ENCODE results near the gene LRGUK.

The LRGUK gene

DNA sequence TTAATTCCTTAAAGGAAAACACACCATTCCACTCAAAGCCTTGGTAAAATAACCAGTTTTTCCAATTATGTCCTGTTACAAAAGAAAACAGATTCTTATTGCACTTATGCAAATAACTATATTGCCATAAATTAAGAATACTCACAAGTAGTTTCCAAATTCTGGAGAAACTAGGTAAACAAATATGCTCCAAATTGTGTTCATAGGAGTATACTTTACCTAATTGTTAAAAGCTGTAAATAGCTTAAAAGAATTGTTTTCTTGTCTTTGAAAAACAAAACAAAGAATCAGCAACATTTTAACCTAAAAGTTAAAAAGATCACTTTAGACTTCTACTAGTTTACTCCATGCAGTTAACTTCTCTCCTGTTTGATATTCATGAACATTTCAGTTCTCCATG lies 38.9 kb upstream of the LRGUK start:
- no peak overlapping the region for H3K4me3 ChIP-seq (ENCODE audit: low read depth, low read length)
- H3K36me3 ChIP-seq (ENCODE audit: control insufficient read depth, insufficient read depth, low read length), result no peaks in the 10 kb centered on the region
- H3K27ac ChIP-seq, result no peak overlapping the region
- no peaks in the 10 kb centered on the region for H3K27me3 ChIP-seq (ENCODE audit: control insufficient read depth, insufficient read depth, low read length)
- TF ChIP-seq, protein P1, sequence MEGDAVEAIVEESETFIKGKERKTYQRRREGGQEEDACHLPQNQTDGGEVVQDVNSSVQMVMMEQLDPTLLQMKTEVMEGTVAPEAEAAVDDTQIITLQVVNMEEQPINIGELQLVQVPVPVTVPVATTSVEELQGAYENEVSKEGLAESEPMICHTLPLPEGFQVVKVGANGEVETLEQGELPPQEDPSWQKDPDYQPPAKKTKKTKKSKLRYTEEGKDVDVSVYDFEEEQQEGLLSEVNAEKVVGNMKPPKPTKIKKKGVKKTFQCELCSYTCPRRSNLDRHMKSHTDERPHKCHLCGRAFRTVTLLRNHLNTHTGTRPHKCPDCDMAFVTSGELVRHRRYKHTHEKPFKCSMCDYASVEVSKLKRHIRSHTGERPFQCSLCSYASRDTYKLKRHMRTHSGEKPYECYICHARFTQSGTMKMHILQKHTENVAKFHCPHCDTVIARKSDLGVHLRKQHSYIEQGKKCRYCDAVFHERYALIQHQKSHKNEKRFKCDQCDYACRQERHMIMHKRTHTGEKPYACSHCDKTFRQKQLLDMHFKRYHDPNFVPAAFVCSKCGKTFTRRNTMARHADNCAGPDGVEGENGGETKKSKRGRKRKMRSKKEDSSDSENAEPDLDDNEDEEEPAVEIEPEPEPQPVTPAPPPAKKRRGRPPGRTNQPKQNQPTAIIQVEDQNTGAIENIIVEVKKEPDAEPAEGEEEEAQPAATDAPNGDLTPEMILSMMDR (IDR thresholded peaks at IDR 0.05), result no peak
- no peak overlapping the region for H3K4me2 ChIP-seq (ENCODE audit: low read length)
- no peak overlapping the region for H2AFZ ChIP-seq
- H3K9me3 ChIP-seq (ENCODE audit: control insufficient read depth, low read length), result no peaks in the 10 kb centered on the region
- H3K4me1 ChIP-seq, result no peaks in the 10 kb centered on the region
- no peak overlapping the region for H3K9ac ChIP-seq
- no peaks in the 10 kb centered on the region for H3K79me2 ChIP-seq

DNA sequence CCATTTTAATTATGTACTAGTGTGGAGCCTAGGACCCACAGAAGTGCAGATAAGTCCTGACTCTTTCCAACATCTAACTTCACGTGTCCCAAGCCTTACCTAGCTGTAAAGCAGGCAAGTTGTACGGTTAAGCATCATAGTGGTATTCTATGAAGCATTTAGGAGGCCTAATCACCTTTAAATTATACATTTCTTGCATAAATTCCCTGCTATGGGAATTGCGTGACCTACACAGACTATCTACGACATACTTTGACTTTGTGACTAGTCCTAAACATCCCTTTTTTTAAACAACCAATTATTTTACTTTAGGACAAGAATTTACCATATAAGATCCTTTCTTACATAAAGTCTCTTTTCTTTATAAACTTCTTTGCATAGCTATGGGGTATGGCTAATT lies 37.7 kb upstream of the LRGUK start:
- no peaks in the 10 kb centered on the region for H3K36me3 ChIP-seq (ENCODE audit: control insufficient read depth, insufficient read depth, low read length)
- H3K9ac ChIP-seq, result no peak overlapping the region
- H3K9me3 ChIP-seq (ENCODE audit: control insufficient read depth, low read length), result no peaks in the 10 kb centered on the region
- H3K4me2 ChIP-seq (ENCODE audit: low read length), result no peak overlapping the region
- no peak overlapping the region for H3K4me3 ChIP-seq (ENCODE audit: low read depth, low read length)
- TF ChIP-seq, protein P1 (IDR thresholded peaks at IDR 0.05), result no peak
- H3K79me2 ChIP-seq, result no peaks in the 10 kb centered on the region
- no peaks in the 10 kb centered on the region for H3K27me3 ChIP-seq (ENCODE audit: control insufficient read depth, insufficient read depth, low read length)
- H3K27ac ChIP-seq, result no peak overlapping the region
- no peaks in the 10 kb centered on the region for H3K4me1 ChIP-seq
- no peak overlapping the region for H2AFZ ChIP-seq

DNA sequence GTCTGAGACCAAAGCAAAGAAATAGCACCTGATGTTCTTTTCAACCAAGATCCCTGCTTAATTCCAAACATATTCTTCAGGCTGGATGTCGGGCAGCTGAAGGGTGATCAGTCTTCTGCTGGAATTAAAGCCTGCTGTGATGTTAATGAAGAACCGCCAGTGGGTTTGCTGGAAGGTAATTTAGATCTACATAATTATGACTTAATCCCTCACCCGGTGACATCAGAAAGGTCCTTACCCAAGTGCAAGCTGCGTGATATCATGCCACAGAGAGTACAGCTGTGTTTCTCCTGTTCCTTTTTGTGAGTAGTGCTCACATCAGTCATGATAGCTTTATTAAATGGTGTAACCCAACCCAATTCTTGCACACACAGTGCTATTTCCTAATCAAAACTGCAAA lies 29.1 kb upstream of the LRGUK start:
- H3K79me2 ChIP-seq, result no peaks in the 10 kb centered on the region
- TF ChIP-seq, protein P1 (IDR thresholded peaks at IDR 0.05), result no peak
- H3K9me3 ChIP-seq (ENCODE audit: control insufficient read depth, low read length), result no peaks in the 10 kb centered on the region
- H2AFZ ChIP-seq, result no peak overlapping the region
- H3K4me1 ChIP-seq, result no peaks in the 10 kb centered on the region
- H3K9ac ChIP-seq, result no peak overlapping the region
- H3K27me3 ChIP-seq (ENCODE audit: control insufficient read depth, insufficient read depth, low read length), result no peaks in the 10 kb centered on the region
- H3K4me2 ChIP-seq (ENCODE audit: low read length), result no peak overlapping the region
- no peak overlapping the region for H3K4me3 ChIP-seq (ENCODE audit: low read depth, low read length)
- no peak overlapping the region for H3K27ac ChIP-seq
- H3K36me3 ChIP-seq (ENCODE audit: control insufficient read depth, insufficient read depth, low read length), result no peaks in the 10 kb centered on the region

DNA sequence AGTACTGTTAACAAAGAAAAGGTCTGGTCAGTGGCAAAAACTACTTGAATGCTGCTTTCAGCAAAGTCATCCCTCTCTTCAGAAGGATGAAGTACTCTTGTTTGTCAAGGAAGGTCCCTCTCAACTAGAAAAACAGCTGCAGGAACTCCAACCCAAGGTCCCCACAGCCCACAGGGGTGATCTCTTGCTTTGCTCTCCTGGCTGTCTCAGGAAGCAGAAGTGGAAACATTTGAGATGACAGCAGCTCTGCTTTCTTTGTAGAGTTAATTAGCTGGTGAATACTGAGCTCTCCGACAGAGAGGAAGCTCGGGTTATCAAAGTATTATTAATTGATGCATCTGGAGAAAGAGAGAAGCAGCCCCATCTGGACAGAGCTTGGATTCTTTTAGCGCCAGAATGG lies 25.4 kb upstream of the LRGUK start:
- Histone ChIP-seq H3K27me3 (ENCODE audit: control insufficient read depth, insufficient read depth, low read length) (no peaks in the 10 kb centered on the region), H3K4me1 (no peaks in the 10 kb centered on the region), H3K4me2 (ENCODE audit: low read length) (no peak overlapping the region), H3K36me3 (ENCODE audit: control insufficient read depth, insufficient read depth, low read length) (no peaks in the 10 kb centered on the region), H3K27ac (no peak overlapping the region), H3K9ac (no peak overlapping the region), H3K9me3 (ENCODE audit: control insufficient read depth, low read length) (no peaks in the 10 kb centered on the region), H3K4me3 (ENCODE audit: low read depth, low read length) (no peak overlapping the region), H2AFZ (no peak overlapping the region), H3K79me2 (no peaks in the 10 kb centered on the region)
- TF ChIP-seq, protein P1 (IDR thresholded peaks at IDR 0.05), result no peak

DNA sequence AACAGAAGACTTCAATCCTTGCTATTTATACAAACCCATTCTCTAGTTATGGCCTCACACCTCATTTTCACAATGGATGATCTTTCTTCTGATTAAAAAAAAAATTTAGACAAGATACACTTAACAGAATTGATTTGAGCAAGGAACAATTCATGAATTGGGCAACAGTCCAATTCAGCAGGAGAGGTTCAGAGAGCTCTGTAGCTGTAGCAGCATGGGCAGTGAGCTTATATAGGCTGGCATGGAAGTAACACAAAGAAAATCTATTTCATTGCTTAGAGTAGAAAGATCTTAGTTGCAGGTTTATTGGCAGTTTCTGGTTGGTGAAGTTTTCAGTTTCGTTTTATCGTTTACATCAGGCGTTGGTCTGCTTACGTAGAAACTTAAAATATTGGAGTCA lies 23.0 kb upstream of the LRGUK start:
- Histone ChIP-seq H2AFZ (no peak overlapping the region), H3K27ac (no peak overlapping the region), H3K4me1 (no peaks in the 10 kb centered on the region), H3K79me2 (no peaks in the 10 kb centered on the region), H3K9ac (no peak overlapping the region), H3K36me3 (ENCODE audit: control insufficient read depth, insufficient read depth, low read length) (no peaks in the 10 kb centered on the region), H3K27me3 (ENCODE audit: control insufficient read depth, insufficient read depth, low read length) (no peaks in the 10 kb centered on the region), H3K4me2 (ENCODE audit: low read length) (no peak overlapping the region), H3K9me3 (ENCODE audit: control insufficient read depth, low read length) (no peaks in the 10 kb centered on the region), H3K4me3 (ENCODE audit: low read depth, low read length) (no peak overlapping the region)
- TF ChIP-seq, protein P1 (IDR thresholded peaks at IDR 0.05), result no peak
